Upper lobe of left lung (tissue), 4 donors: ENCODE results near the gene TENM4.

Source experiments
- CTCF ChIP-seq, 6 experiments: fragments of 450-650 bp in 4 of 6; fragments of 200-600 bp in 2 of 6; sonication (generic) in 2 of 6; IDR thresholded peaks; one replicate each; pipeline ENCODE4 v1.5.1; 2016 to 2019; ENCODE audit warnings: antibody characterized with exemption in 6 of 6
- POLR2A ChIP-seq, 4 donors: fragments of 450-650 bp; IDR thresholded peaks; one replicate each; pipeline ENCODE4 v1.5.1; 2016 to 2017; ENCODE audit warnings: antibody characterized with exemption in 4 of 4, mild to moderate bottlenecking in 2 of 4
- POLR2AphosphoS5 ChIP-seq, 2 donors: sonication (generic); formaldehyde crosslinking; IDR thresholded peaks; one replicate each; pipeline ENCODE4 v1.5.1; 2017; ENCODE audit warnings: antibody characterized with exemption in 2 of 2

DNA sequence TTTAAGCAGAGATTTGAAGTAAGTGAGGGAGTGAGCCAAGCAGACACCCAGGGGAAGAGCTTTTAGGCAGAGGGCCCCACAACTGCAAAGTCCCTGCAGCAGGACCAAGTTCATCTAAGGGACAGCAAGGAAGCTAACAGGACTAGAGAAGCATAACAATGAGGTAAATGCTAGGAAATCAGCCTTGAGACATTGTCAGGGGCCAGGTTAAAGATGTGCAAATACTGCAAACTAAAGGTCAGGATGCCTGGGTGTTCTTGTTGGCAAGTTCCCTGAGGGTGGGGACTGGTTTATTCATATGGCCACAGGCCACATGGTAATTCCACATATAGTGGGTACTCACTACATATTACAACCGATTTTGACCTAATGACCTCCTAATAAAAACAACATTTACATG, 467.0 kb downstream of the TENM4 start:
- TF ChIP-seq POLR2AphosphoS5 (IDR thresholded peaks at IDR 0.05), result no peak
- TF ChIP-seq CTCF (IDR thresholded peaks at IDR 0.05), result no peak
- no peak for TF ChIP-seq POLR2A (IDR thresholded peaks at IDR 0.05)
